OCI-LY1 (cell line): ENCODE measurements around the gene HECA.
"Not testable (repeated sequence)": the region's sequence is repeated elsewhere in the genome, so short reads cannot be mapped to it uniquely, and the experiment has no call there.

Experiments
- EZH2 ChIP-seq: fragments of 200-600 bp; sonication (generic), shearing (Covaris generic); IDR thresholded peaks from 2 replicates; pipeline ENCODE4 v1.8.0; 2017; ENCODE audit warnings: borderline replicate concordance, mixed run types, mild to moderate bottlenecking, antibody characterized with exemption, low read length, moderate library complexity, mixed read lengths
- TF ChIP-seq, protein P1 (sequence below): fragments of 200-600 bp; sonication (generic), shearing (Covaris generic); IDR thresholded peaks from 2 replicates; pipeline ENCODE4 v1.5.1; 2017; ENCODE audit warnings: mild to moderate bottlenecking, antibody characterized with exemption, low read length, moderate library complexity, mixed read lengths

DNA sequence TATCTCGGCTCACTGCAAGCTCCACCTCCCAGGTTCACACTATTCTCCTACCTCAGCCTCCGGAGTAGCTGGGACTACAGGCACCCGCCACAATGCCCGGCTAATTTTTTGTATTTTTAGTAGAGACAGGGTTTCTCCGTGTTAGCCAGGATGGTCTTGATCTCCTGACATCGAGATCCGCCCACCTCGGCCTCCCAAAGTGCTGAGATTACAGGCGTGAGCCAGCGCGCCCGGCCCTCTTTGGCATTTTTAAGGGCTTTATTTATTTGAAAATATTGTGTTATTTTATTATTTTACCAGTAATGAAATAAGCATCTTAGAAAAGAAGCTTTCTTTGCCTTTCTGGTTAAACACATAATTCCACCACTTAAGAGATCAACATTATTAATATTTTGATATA is 6.0 kb downstream of the HECA start:
- TF ChIP-seq, protein P1, sequence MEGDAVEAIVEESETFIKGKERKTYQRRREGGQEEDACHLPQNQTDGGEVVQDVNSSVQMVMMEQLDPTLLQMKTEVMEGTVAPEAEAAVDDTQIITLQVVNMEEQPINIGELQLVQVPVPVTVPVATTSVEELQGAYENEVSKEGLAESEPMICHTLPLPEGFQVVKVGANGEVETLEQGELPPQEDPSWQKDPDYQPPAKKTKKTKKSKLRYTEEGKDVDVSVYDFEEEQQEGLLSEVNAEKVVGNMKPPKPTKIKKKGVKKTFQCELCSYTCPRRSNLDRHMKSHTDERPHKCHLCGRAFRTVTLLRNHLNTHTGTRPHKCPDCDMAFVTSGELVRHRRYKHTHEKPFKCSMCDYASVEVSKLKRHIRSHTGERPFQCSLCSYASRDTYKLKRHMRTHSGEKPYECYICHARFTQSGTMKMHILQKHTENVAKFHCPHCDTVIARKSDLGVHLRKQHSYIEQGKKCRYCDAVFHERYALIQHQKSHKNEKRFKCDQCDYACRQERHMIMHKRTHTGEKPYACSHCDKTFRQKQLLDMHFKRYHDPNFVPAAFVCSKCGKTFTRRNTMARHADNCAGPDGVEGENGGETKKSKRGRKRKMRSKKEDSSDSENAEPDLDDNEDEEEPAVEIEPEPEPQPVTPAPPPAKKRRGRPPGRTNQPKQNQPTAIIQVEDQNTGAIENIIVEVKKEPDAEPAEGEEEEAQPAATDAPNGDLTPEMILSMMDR: not testable (repeated sequence)
- TF ChIP-seq EZH2: not testable (repeated sequence)
